ENCODE data around the gene TTC22. TPM values are rescaled to one million over a fixed set of nuclear protein-coding genes. Genes with fewer than 3 reads are reported as not detected.

Gene TTC22
- total RNA-seq, 4 donors from 2014 or later = 0.10 to 0.24 (median 0.13) TPM; not detected in 1

GRCh38 chr1:54751426-54751825 lies 49.7 kb downstream of the TTC22 start:
- peaks cover 0 to 6% of the 10 kb centered on the region in 2 donors for H3K4me1 ChIP-seq
- intact Hi-C loops (cut with DNase I; ENCODE audit: low total_unique reads) (no loop called here), in situ Hi-C loops (cut with MboI; ENCODE audit: low sequenced_read_pairs in 4 of 4) (loop anchor here in 1 of 4 donors (25.0 kb wide), 2 partner anchors 689 to 889 kb away; partner anchors contain the start of genes TCEANC2 and TMEM59)
- no peak overlapping the region for H3K27ac ChIP-seq
- TF ChIP-seq POLR2A (IDR thresholded peaks at IDR 0.05) = no peak
- TF ChIP-seq, protein P1, sequence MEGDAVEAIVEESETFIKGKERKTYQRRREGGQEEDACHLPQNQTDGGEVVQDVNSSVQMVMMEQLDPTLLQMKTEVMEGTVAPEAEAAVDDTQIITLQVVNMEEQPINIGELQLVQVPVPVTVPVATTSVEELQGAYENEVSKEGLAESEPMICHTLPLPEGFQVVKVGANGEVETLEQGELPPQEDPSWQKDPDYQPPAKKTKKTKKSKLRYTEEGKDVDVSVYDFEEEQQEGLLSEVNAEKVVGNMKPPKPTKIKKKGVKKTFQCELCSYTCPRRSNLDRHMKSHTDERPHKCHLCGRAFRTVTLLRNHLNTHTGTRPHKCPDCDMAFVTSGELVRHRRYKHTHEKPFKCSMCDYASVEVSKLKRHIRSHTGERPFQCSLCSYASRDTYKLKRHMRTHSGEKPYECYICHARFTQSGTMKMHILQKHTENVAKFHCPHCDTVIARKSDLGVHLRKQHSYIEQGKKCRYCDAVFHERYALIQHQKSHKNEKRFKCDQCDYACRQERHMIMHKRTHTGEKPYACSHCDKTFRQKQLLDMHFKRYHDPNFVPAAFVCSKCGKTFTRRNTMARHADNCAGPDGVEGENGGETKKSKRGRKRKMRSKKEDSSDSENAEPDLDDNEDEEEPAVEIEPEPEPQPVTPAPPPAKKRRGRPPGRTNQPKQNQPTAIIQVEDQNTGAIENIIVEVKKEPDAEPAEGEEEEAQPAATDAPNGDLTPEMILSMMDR (IDR thresholded peaks at IDR 0.05 in 4 of 5, conservative IDR thresholded peaks at IDR 0.05 in 1 of 5) = no peak
- peaks cover 0 to 9% of the 10 kb centered on the region in 2 donors for H3K36me3 ChIP-seq
- ATAC-seq = no peak
- H3K4me3 ChIP-seq = no peak overlapping the region
- H3K9me3 ChIP-seq = no peaks in the 10 kb centered on the region
- H3K27me3 ChIP-seq = no peaks in the 10 kb centered on the region
- no peak for DNase-seq

DNA sequence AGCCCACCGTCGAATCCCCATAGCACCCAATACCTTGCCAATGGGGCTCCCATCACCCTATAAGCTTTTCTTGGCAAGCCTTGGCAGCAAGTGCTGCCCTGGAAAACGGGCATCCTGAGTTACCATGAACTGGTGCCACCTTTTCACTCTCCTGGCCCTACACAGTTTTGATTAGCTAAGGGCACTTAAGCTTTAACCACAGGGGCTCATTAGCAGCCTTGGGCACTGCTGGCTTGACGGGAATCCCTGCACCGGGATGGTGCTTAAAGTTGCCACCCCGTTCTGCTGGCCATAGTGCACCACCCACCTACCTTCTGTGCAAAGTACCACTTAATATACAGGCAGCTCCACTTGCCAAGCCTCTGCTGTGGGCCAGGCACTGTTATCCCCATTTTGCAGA lies 50.5 kb downstream of the TTC22 start:
- DNase-seq = no peak
- Histone ChIP-seq H3K4me3 (no peak overlapping the region), H3K27ac (no peak overlapping the region), H3K36me3 (peaks cover 0 to under 1% of the 10 kb centered on the region in 2 donors), H3K9me3 (no peaks in the 10 kb centered on the region), H3K27me3 (no peaks in the 10 kb centered on the region), H3K4me1 (peaks cover 0 to 4% of the 10 kb centered on the region in 2 donors)
- no peak for ATAC-seq
- in situ Hi-C loops (cut with MboI; ENCODE audit: low sequenced_read_pairs in 4 of 4) = loop anchor here in 1 of 4 donors (25.0 kb wide), 2 partner anchors 688 to 888 kb away; partner anchors contain the start of genes TCEANC2 and TMEM59
- intact Hi-C loops (cut with DNase I; ENCODE audit: low total_unique reads) = no loop called here
- no peak for TF ChIP-seq POLR2A (IDR thresholded peaks at IDR 0.05)
- TF ChIP-seq, protein P1 (IDR thresholded peaks at IDR 0.05 in 4 of 5, conservative IDR thresholded peaks at IDR 0.05 in 1 of 5) = no peak

- ATAC-seq = no peak
- Histone ChIP-seq H3K27me3 (no peaks in the 10 kb centered on the region), H3K27ac (no peak overlapping the region), H3K4me1 (no peaks in the 10 kb centered on the region), H3K36me3 (peaks cover 0 to 5% of the 10 kb centered on the region in 2 donors), H3K4me3 (no peak overlapping the region), H3K9me3 (no peaks in the 10 kb centered on the region)
- intact Hi-C loops (cut with DNase I; ENCODE audit: low total_unique reads) (no loop called here), in situ Hi-C loops (cut with MboI; ENCODE audit: low sequenced_read_pairs in 4 of 4) (no loop called here)
- no peak for DNase-seq
- no peak for TF ChIP-seq POLR2A (IDR thresholded peaks at IDR 0.05)
- TF ChIP-seq, protein P1 (IDR thresholded peaks at IDR 0.05 in 4 of 5, conservative IDR thresholded peaks at IDR 0.05 in 1 of 5) = no peak
Observed at GRCh38 chr1:54748094-54748835, 52.9 kb downstream of the TTC22 start.

- TF ChIP-seq POLR2A (IDR thresholded peaks at IDR 0.05) = no peak
- TF ChIP-seq, protein P1 (IDR thresholded peaks at IDR 0.05 in 4 of 5, conservative IDR thresholded peaks at IDR 0.05 in 1 of 5) = no peak
- peaks cover 0 to 29% of the 10 kb centered on the region in 2 donors for H3K36me3 ChIP-seq
- DNase-seq (no peak), ATAC-seq (no peak)
- no peaks in the 10 kb centered on the region for H3K4me1 ChIP-seq
- H3K27me3 ChIP-seq = no peaks in the 10 kb centered on the region
- no peaks in the 10 kb centered on the region for H3K9me3 ChIP-seq
- intact Hi-C loops (cut with DNase I; ENCODE audit: low total_unique reads) = no loop called here
- no peak overlapping the region for H3K27ac ChIP-seq
- in situ Hi-C loops (cut with MboI; ENCODE audit: low sequenced_read_pairs in 4 of 4) = no loop called here
- no peak overlapping the region for H3K4me3 ChIP-seq
Observed at GRCh38 chr1:54745864-54746263, 55.3 kb downstream of the TTC22 start.
